ENCODE data around the gene UNK.

UNK gene

DNA sequence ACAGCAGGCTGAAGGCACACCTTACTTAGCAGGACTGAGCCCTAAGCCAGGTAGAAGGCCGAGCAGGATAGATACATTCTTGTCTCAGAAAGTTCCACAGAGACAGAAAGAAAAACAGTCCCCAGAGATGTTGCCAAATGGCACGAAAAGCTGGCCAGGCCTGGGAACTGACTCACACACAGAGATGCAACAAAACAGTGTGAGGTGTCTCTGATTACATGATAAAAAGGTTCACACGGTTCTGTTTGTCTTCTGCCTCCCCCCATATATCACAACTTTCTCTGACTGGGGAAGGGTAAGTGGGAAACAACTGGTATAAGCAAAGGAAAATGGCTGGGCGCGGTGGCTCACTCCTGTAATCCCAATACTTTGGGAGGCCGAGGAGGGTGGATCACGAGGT lies 68.8 kb downstream of the UNK start:
- H3K9me3 ChIP-seq (ENCODE audit: insufficient read depth, low read length), result no peaks in the 10 kb centered on the region
- H2AFZ ChIP-seq (ENCODE audit: low read depth, low read length), result no peak overlapping the region
- H3K4me3 ChIP-seq (ENCODE audit: low read length), result no peak overlapping the region
- peaks cover 17% of the 10 kb centered on the region for H3K36me3 ChIP-seq (replicated peaks; ENCODE audit: low read depth, low read length)
- TF ChIP-seq, protein P1, sequence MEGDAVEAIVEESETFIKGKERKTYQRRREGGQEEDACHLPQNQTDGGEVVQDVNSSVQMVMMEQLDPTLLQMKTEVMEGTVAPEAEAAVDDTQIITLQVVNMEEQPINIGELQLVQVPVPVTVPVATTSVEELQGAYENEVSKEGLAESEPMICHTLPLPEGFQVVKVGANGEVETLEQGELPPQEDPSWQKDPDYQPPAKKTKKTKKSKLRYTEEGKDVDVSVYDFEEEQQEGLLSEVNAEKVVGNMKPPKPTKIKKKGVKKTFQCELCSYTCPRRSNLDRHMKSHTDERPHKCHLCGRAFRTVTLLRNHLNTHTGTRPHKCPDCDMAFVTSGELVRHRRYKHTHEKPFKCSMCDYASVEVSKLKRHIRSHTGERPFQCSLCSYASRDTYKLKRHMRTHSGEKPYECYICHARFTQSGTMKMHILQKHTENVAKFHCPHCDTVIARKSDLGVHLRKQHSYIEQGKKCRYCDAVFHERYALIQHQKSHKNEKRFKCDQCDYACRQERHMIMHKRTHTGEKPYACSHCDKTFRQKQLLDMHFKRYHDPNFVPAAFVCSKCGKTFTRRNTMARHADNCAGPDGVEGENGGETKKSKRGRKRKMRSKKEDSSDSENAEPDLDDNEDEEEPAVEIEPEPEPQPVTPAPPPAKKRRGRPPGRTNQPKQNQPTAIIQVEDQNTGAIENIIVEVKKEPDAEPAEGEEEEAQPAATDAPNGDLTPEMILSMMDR (IDR thresholded peaks at IDR 0.05; ENCODE audit: low read depth, low read length), result no peak
- no peak for TF ChIP-seq EZH2phosphoT487 (IDR thresholded peaks at IDR 0.05; ENCODE audit: low read depth)
- H3K27me3 ChIP-seq (ENCODE audit: low read depth, low read length), result no peaks in the 10 kb centered on the region
- peaks cover 3% of the 10 kb centered on the region; the same call in 1 of the 2 replicates for H4K20me1 ChIP-seq (ENCODE audit: insufficient read depth, low read length)
- no peak overlapping the region for H3K27ac ChIP-seq (ENCODE audit: low read length)
- peaks cover 22% of the 10 kb centered on the region for H3K79me2 ChIP-seq (ENCODE audit: low read length)
- no peak overlapping the region for H3K9ac ChIP-seq (ENCODE audit: low read length)
- H3K4me2 ChIP-seq (ENCODE audit: low read length), result no peak overlapping the region
- peaks cover 18% of the 10 kb centered on the region for H3K4me1 ChIP-seq (ENCODE audit: low read length)

GRCh38 chr17:75854101-75854748 lies 69.6 kb downstream of the UNK start:
- peaks cover 25% of the 10 kb centered on the region for H3K4me1 ChIP-seq (ENCODE audit: low read length)

DNA sequence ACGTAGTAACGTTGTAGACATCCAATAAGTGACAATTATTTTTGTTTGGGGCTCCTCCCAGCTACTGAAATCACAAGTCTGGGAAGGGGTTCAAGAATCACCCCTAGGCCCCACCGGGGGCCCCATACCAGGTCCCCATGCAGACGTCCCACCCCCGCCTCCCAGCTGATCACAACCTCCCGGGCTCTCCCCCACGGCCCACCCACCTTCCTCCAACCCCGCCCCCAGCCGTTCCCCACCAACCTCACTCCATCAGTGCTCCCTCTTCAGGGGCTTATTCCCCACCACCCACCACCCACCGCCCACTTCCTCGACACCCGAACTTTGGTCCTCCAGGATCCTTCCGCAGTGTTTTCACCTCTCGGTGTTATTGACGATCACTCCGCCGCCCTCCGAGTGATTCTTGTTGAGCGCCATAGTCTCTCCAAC lies 70.3 kb downstream of the UNK start:
- TF ChIP-seq, protein P1 (IDR thresholded peaks at IDR 0.05; ENCODE audit: low read depth, low read length), result no peak
- no peak for TF ChIP-seq EZH2phosphoT487 (IDR thresholded peaks at IDR 0.05; ENCODE audit: low read depth)
- Histone ChIP-seq H4K20me1 (ENCODE audit: insufficient read depth, low read length) (peaks cover 3% of the 10 kb centered on the region; the same call in 1 of the 2 replicates), H2AFZ (ENCODE audit: low read depth, low read length) (no peak overlapping the region; the same call in 1 of the 2 replicates), H3K9ac (ENCODE audit: low read length) (peak overlapping the region; percentile 81), H3K4me2 (ENCODE audit: low read length) (peak overlapping the region; percentile 95), H3K36me3 (replicated peaks; ENCODE audit: low read depth, low read length) (peaks cover 13% of the 10 kb centered on the region), H3K4me3 (ENCODE audit: low read length) (peak overlapping the region; percentile 94), H3K4me1 (ENCODE audit: low read length) (peaks cover 25% of the 10 kb centered on the region), H3K79me2 (ENCODE audit: low read length) (peaks cover 22% of the 10 kb centered on the region), H3K9me3 (ENCODE audit: insufficient read depth, low read length) (no peaks in the 10 kb centered on the region), H3K27ac (ENCODE audit: low read length) (peak overlapping the region; percentile 38), H3K27me3 (ENCODE audit: low read depth, low read length) (no peaks in the 10 kb centered on the region)

More at GRCh38 chr17:75854101-75854748, 69.6 kb downstream of the UNK start:
- Histone ChIP-seq H3K4me2 (ENCODE audit: low read length) (peak overlapping the region; percentile 95), H3K27ac (ENCODE audit: low read length) (no peak overlapping the region), H3K79me2 (ENCODE audit: low read length) (peaks cover 22% of the 10 kb centered on the region), H3K4me3 (ENCODE audit: low read length) (peak overlapping the region; percentile 94), H3K36me3 (replicated peaks; ENCODE audit: low read depth, low read length) (peaks cover 17% of the 10 kb centered on the region), H2AFZ (ENCODE audit: low read depth, low read length) (no peak overlapping the region), H4K20me1 (ENCODE audit: insufficient read depth, low read length) (peaks cover 3% of the 10 kb centered on the region; the same call in 1 of the 2 replicates), H3K9me3 (ENCODE audit: insufficient read depth, low read length) (no peaks in the 10 kb centered on the region), H3K27me3 (ENCODE audit: low read depth, low read length) (no peaks in the 10 kb centered on the region), H3K9ac (ENCODE audit: low read length) (peak overlapping the region; percentile 81)
- no peak for TF ChIP-seq EZH2phosphoT487 (IDR thresholded peaks at IDR 0.05; ENCODE audit: low read depth)
- TF ChIP-seq, protein P1 (IDR thresholded peaks at IDR 0.05; ENCODE audit: low read depth, low read length), result no peak

DNA sequence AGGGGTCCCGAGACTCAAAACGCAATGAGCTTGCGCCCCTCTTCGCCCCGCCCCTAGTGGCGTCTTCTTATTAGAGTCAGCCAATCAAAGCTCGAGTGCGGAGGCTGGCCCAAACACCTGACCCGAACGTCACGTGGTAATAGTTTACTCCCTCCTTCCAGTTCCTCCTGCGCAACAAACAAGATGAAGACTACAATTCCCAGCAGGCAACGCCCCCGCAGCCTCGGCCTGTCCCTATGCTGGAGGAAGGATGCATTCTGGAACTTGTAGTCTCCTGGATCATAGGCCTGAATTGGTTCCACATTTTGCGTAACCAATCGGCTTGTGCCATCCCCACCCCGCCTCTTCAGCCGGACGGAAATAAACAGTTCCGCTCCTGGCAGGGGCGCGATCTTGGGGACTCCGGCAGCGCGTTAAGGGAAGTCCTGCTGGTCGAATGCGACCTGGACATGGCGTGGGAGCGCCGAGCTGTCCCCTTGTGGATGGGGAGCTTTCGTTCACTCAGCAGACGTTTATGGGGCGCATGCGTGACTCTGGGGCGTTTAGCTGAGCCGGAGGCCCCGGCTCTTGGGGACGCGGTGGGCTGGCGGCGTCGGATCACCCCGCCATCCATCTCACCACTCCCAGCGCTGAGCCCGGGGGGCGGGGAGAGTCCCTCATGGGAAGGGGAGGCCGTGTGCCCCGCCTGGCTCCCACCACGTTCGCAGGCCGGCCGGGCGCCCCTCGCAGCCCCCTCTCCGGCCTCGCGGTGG lies 70.9 kb downstream of the UNK start, which contains the start of gene WBP2:
TSS of gene WBP2 (minus strand) at position 26 of the 752 bp plus-strand sequence. CDS start 38 bp downstream, outside the sequence.
- no peaks in the 10 kb centered on the region for H3K9me3 ChIP-seq (ENCODE audit: insufficient read depth, low read length)
- TF ChIP-seq EZH2phosphoT487 (IDR thresholded peaks at IDR 0.05; ENCODE audit: low read depth), result no peak
- TF ChIP-seq, protein P1 (IDR thresholded peaks at IDR 0.05; ENCODE audit: low read depth, low read length), result no peak; the same call in 1 of the 2 replicates

More for the DNA sequence above, 70.9 kb downstream of the UNK start, which contains the start of gene WBP2:
- Histone ChIP-seq H3K79me2 (ENCODE audit: low read length) (peaks cover 22% of the 10 kb centered on the region), H3K27ac (ENCODE audit: low read length) (peak within 1 kb of the TSS; percentile 60), H3K4me1 (ENCODE audit: low read length) (peaks cover 25% of the 10 kb centered on the region), H4K20me1 (ENCODE audit: insufficient read depth, low read length) (peaks cover 3% of the 10 kb centered on the region; the same call in 1 of the 2 replicates), H3K36me3 (replicated peaks; ENCODE audit: low read depth, low read length) (peaks cover 11% of the 10 kb centered on the region), H2AFZ (ENCODE audit: low read depth, low read length) (no peak within 1 kb of the TSS; the same call in 1 of the 2 replicates), H3K9ac (ENCODE audit: low read length) (peak within 1 kb of the TSS; percentile 81), H3K4me3 (ENCODE audit: low read length) (peak within 1 kb of the TSS; percentile 94), H3K4me2 (ENCODE audit: low read length) (peak within 1 kb of the TSS; percentile 98), H3K27me3 (ENCODE audit: low read depth, low read length) (no peaks in the 10 kb centered on the region)

Measured in OCI-LY3 (cell line).